Endometrium (tissue), 2 donors: ENCODE measurements around the gene MEIS3.

Source experiments
- FAIRE-seq: peaks from 2 replicates; lab custom pipeline; 2012; peaks lifted over from hg19 to GRCh38; lab: Jason Lieb, UNC
- donor health status: control.
- donor health status: control.

MEIS3 gene

DNA sequence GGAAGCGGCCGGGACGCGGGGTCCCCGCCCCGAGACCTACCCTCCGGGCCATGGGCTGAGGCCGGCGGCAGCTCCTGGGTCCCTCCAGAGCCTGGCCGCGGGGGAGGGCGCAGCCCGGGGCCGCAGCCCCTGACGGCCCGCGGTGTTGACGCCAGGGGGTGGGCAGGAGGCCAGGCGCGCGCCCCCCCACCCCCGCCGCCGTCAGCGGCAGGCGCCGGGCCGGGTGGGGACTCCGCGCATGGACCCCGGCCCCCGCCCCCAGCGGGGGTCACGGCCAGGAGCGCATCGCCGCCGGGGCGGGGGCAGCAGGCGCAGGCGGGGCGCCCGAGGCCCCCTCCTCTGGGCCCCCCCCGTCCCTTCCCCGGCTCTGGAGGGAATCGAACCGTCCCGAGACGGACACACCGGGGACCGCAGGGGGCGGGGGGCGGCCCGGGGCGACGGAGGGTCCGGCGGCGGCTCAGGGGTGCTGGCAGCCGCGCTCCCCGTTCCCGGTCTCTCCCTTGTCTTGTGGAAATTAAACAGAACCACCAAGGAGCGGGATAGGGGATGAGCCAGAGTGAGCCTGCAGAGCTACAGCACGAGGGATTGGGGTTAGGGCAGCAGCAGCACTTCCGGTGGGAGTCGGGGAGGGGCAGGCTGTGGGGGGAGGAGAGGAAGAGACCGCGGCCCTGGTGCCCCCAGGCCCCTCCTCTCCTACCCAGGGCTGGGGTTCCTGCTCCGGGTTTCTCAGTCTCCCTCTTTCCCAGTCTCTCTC lies at the start of gene MEIS3:
Gene MEIS3, minus strand, starts transcription at position 498 of the 754 bp plus-strand sequence. Its CDS starts 446 bp downstream, at position 52.
- FAIRE-seq: no peak

GRCh38 chr19:47467914-47468313 lies 48.6 kb upstream of the MEIS3 start:
- FAIRE-seq: no peak

GRCh38 chr19:47465957-47466356 lies 46.6 kb upstream of the MEIS3 start:
- no peak for FAIRE-seq

- FAIRE-seq: no peak
Measured at GRCh38 chr19:47464675-47465419, 45.5 kb upstream of the MEIS3 start.

DNA sequence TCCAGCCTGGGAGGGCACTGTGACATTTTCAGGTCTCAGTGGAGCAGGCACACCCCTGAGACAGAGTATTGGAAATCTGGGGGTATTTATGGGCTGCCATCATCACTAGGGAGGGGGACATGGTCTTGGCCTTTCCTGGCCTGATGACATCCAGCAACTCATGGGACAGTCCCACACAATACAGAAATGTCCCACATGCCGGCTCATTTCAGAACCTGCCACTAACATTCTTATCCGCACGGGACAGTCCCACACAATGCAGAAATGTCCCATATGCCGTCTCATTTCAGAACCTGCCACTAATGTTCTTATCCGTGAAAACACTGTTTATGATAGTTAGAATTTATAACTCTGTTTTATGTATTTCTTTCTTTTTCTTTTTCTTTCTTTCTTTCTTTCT lies 42.5 kb upstream of the MEIS3 start:
- FAIRE-seq: no peak

GRCh38 chr19:47459477-47459876 lies 40.1 kb upstream of the MEIS3 start:
- FAIRE-seq: no peak

DNA sequence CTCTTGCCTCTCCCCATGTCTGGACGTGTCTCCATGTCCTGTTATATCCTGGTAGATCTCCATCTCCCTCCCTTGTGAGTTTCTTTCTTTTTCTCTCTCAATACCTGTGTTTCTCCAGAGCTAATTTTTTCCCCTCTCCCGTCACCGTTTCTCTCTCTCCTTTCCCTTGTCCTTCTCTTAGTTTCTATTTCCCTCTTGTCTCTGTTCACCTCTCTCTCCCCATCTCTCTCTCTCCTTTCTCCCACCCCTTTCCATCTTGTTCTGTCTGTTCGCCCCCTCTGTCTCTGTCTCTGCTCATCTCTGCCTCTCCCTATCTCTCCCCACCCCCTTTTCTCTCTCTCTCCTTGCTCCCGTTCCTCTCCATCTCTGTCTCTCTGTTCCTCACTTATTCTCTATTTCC lies 39.3 kb upstream of the MEIS3 start:
- no peak for FAIRE-seq

GRCh38 chr19:47456721-47457474 lies 37.6 kb upstream of the MEIS3 start:
- no peak for FAIRE-seq

DNA sequence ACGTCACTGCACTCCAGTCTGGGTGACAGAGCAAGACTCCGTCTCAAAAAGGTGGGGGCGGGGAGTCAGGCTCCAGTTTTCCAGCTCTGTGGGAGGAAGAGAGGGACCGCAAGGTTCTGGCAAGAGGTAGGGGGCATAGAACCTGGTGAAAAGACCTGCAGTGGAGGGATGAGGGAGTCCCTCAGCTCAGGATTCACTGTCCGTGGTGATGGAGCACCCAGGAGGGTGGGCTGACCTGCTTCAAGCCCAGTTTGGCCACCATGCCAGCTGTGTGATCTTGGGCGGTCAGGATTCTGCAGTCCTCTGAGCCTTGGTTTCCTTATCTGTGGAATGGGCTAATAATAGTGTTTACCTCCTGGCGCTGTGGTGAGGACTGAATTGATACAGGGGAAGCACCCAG lies 31.2 kb upstream of the MEIS3 start:
- no peak for FAIRE-seq

DNA sequence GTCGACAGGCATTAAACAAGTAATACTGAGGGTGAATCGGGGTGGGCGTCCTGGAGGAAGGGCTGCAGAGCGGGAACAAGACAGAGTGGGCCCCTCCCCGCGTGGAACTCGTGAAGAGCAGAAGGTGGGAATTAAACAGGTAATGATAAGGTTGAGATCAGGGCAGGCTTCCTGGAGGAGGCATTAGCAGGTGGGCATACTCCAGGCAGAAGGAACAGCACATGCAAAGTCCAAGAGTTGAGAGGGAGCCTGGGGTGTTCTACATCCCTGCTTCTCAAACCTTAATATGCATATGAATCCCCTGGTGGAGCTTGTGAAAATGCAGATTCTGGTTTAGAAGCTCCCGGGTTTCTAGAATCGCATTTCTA lies 29.0 kb upstream of the MEIS3 start:
- no peak for FAIRE-seq

GRCh38 chr19:47447470-47448359 lies 28.4 kb upstream of the MEIS3 start:
- FAIRE-seq: no peak

GRCh38 chr19:47446534-47447469 lies 27.5 kb upstream of the MEIS3 start:
- FAIRE-seq: no peak

DNA sequence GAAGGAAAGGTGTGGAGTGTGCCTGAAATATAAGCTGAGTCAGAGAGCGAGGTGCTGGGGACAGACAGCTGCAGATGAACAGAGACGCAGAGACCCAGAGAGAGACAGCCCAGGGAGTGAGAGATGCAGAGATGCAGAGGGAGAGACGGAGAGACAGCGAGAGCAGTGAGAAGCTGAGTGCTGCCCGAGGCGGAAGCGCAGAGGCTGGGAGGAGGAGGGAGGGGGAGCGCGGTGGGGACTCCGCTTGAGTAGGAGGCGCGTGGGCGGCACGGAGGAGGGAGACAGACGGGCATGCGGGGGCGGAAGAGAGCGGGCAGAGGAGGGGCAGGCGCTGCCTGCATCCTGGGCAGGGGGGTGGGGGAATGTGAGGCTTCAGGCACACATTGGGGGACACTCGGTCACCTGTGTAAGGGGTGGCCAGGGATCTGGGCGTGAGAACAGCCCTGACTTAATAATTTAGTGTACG lies 26.6 kb upstream of the MEIS3 start:
- FAIRE-seq: no peak

DNA sequence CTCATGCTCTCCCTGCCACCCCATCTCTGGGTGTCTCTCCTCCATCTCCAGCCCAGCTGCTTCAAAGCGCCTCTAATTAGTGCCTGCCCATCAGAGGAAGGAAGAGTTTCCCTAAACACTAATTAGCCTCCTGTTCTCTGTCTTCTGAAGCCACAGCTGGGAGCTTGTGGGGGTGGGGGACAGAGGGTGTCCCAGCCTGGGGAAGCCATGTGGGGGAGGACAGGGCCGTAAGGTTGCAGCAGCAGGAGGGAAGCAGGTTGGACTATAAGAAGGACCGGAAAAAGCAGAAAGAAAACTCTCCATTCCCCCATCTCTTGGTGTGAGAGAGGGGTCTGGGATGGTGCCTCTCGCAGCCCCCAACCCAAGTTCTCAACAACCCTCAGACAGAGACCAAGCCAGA lies 26.2 kb upstream of the MEIS3 start:
- no peak for FAIRE-seq

GRCh38 chr19:47444388-47444821 lies 25.1 kb upstream of the MEIS3 start:
- no peak for FAIRE-seq

- no peak for FAIRE-seq
Measured at GRCh38 chr19:47443331-47443730, 24.0 kb upstream of the MEIS3 start.

- no peak for FAIRE-seq
Measured at GRCh38 chr19:47438793-47439220, 19.5 kb upstream of the MEIS3 start.

DNA sequence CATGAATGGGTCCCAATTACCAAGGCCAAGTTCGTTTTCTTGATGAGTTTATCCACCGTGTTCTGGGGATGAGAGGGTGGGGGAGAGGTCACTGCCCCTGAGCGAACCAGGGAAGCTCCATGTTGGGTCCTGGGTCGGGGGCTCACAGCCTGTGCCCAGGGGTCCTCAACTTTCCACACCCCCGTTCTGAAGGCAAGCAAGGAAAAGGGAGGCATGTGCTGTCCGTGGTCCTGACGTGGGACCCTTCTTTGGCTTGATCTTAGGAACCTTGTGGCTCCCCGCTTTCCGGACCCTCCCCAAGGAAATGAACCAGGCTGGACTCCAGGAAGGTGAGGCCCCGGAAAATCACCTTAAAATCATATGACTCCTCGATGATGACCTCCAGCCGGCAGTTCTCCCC lies 18.2 kb upstream of the MEIS3 start:
- FAIRE-seq: no peak

DNA sequence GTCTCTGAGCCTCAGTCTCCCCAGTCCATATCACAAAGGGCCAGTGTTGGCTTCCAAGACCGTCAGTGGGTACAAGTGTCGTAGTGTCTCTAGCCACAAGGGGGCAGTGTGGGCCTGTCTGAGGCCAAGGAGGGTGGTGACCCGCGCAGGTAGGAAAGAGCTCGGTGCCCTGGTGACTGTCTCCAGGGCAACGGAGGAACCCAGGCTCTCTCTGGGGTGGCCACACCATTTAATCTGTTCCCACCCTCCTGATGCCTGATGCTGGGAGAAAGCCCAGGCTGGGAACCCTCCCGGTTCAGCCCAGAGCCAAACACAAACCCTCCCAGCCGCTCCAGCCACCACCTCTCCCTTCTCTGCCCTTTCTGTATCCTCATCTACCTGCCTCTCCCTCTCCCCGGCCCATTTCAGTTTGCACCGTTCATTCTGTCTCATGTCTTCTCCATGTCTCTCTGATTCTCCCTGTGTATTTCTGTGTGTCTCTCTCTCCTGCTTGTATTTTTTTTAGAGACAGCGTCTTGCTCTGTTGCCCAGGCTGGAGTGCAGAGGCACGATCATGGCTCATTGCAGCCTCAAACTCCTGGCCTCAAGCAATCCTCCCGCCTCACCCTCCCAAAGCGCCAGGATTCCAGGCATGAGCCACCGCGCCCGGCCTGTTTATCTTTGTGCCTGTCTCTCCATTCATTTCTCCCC lies 17.5 kb upstream of the MEIS3 start:
- no peak for FAIRE-seq

DNA sequence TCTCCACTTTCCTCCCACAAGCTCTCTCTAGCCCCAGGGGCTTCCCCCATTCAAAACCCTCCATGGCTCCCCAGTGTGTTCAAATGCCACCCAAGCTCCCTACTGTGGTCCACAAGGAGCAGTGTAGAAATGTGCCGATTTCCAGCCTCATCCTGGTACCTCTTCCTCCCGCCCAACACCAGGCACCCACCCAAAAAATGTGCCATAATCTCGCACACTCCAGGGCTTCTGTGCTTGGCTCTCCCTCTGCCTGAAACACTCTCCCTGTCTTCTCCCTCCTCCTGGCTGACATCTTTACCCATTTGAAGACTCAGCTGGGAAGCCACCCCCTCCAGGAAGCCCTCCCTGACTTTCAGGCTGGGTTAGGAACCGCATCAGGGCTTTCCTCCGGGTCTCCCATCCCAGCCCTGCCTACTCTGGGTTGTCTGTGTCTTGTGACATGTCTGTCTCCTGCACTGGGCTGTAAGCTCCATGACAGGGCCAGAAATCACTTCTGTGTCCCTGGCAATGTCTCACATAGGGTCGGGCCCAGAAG lies 16.6 kb upstream of the MEIS3 start:
- no peak for FAIRE-seq
